HAP-1 (cell line): Measurements from ENCODE around the gene CAMSAP2.
A peak's percentile ranks its signal among the peaks of the same experiment; 100 is the strongest.

Experiments used
- DNase-seq, 2 experiments: peaks; one replicate each; pipeline ENCODE4 v3.0.0-alpha.2; 2016 to 2020; ENCODE audit warnings: low spot score in 2 of 2
- H3K27me3 ChIP-seq: fragments of 250-450 bp; sonication (Bioruptor Pico); 2 replicates; pipeline ENCODE4 v1.5.1; 2020; ENCODE audit warnings: low read depth, mild to moderate bottlenecking, moderate library complexity
- H3K36me3 ChIP-seq: fragments of 250-450 bp; sonication (Bioruptor Pico); replicated peaks from 2 replicates; pipeline ENCODE4 v1.5.1; 2020; ENCODE audit warnings: mild to moderate bottlenecking
- H3K4me1 ChIP-seq: fragments of 250-450 bp; sonication (Bioruptor Pico); 2 replicates; pipeline ENCODE4 v1.5.1; 2020; ENCODE audit warnings: mild to moderate bottlenecking
- H3K4me3 ChIP-seq: fragments of 250-450 bp; sonication (Bioruptor Pico); 2 replicates; pipeline ENCODE4 v1.5.1; 2020; ENCODE audit warnings: mild to moderate bottlenecking, moderate library complexity
- H3K9me3 ChIP-seq: fragments of 250-450 bp; sonication (Bioruptor Pico); 2 replicates; pipeline ENCODE4 v1.5.1; 2020; ENCODE audit warnings: mild to moderate bottlenecking, moderate library complexity
- in situ Hi-C: fragments of 300-500 bp; cut with MboI; formaldehyde crosslinking; loops from 3 replicates; pipeline ENCODE4 v1.14.3; 2020; ENCODE audit warnings: low sequenced_read_pairs, inconsistent platforms, mixed read lengths

CAMSAP2 gene

GRCh38 chr1:200727257-200727656, 11.4 kb upstream of the CAMSAP2 start:
- in situ Hi-C loops, result no loop called here

DNA sequence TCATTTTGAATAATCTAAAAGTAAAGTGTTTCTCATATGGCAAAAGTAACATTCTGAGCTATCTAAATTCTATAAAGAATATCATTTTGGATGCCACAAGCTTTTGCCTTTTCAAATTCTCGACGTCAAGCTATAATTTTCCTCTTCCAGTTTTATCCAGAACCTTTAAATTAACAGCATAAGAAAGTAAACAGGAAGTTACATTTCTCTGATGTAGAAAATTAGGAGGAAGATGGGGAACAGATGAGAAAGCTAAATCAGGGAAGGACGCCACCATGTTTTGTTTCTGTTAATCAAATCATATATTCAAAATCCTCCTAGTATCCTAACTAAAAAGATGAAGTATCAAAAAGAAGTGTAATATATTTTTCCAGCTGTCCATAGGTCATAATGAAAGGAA, 8.8 kb upstream of the CAMSAP2 start:
- in situ Hi-C loops, result no loop called here
- Histone ChIP-seq H3K36me3 (no peaks in the 10 kb centered on the region), H3K4me3 (no peak overlapping the region), H3K27me3 (no peaks in the 10 kb centered on the region), H3K9me3 (no peaks in the 10 kb centered on the region), H3K4me1 (no peaks in the 10 kb centered on the region)
- no peak for DNase-seq

More at GRCh38 chr1:200727257-200727656, 11.4 kb upstream of the CAMSAP2 start:
- no peaks in the 10 kb centered on the region for H3K27me3 ChIP-seq
- H3K36me3 ChIP-seq, result no peaks in the 10 kb centered on the region
- H3K9me3 ChIP-seq, result no peaks in the 10 kb centered on the region
- no peak overlapping the region for H3K4me3 ChIP-seq
- no peak for DNase-seq
- no peaks in the 10 kb centered on the region for H3K4me1 ChIP-seq

DNA sequence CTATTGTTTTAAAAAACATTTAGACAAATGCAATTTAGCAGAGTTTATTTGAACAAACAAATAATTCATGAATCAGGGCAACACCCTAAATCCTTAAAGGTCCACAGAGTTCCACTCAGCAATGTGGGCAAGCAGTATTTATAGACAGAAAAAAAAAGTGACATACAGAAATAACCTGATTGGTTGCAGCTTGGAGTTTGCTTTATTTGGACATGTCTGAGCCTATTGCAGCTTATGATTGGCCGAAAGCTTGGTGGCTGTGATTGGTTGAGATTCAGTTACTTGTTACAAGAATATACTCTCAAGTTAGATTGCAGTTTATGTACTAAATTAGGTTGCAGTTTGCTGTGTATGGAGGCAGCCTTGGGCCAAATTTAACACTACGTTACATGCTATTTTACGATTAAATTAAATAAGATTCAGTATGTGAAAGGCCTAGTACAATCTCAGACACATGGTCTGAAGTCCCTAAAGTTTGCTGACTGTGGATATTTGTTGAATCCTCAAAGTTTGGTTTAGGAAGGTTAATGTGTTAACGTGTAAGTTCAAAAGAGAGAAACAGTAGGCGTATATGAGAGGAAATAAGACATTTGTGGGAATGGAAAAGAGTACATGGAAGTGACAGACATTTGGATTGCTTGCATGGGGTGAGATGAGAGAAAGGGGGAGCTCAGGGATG, 6.9 kb upstream of the CAMSAP2 start:
- H3K4me1 ChIP-seq, result no peaks in the 10 kb centered on the region
- no peak for DNase-seq
- H3K36me3 ChIP-seq, result no peaks in the 10 kb centered on the region
- no peaks in the 10 kb centered on the region for H3K9me3 ChIP-seq
- H3K4me3 ChIP-seq, result no peak overlapping the region
- in situ Hi-C loops, result no loop called here
- H3K27me3 ChIP-seq, result no peaks in the 10 kb centered on the region

DNA sequence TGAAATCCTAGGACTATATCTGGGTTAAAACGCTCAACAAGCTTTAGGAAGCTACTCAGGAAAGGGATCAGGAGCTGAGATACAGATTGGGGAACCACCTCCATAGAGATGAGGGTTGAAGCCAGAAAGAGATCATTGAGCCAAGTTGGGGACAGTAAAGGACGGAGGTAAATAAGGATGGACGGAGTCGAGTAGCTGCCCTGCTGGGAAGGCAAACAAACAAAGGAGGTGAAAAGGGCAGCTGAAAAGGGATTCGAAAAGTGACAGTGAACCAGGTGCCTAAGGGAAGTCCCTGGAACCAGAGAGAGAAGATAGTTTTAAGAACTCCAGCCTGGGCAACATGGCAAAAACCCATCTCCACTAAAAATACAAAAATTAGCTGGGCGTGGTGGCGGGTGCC, 6.3 kb upstream of the CAMSAP2 start:
- DNase-seq, result no peak
- H3K4me1 ChIP-seq, result no peaks in the 10 kb centered on the region

GRCh38 chr1:200733907-200734306, 4.8 kb upstream of the CAMSAP2 start:
- no peak for DNase-seq
- no peaks in the 10 kb centered on the region for H3K27me3 ChIP-seq
- peaks cover 5% of the 10 kb centered on the region for H3K4me1 ChIP-seq
- H3K36me3 ChIP-seq, result no peaks in the 10 kb centered on the region
- H3K9me3 ChIP-seq, result no peaks in the 10 kb centered on the region
- no peak overlapping the region for H3K4me3 ChIP-seq
- in situ Hi-C loops, result no loop called here

More for the DNA sequence above, 6.3 kb upstream of the CAMSAP2 start:
- in situ Hi-C loops, result no loop called here
- Histone ChIP-seq H3K4me3 (no peak overlapping the region), H3K9me3 (no peaks in the 10 kb centered on the region), H3K36me3 (no peaks in the 10 kb centered on the region), H3K27me3 (no peaks in the 10 kb centered on the region)

- Histone ChIP-seq H3K4me3 (no peak overlapping the region; the same call in 1 of the 2 replicates), H3K4me1 (peaks cover 19% of the 10 kb centered on the region), H3K36me3 (no peaks in the 10 kb centered on the region), H3K9me3 (no peaks in the 10 kb centered on the region), H3K27me3 (no peaks in the 10 kb centered on the region)
- in situ Hi-C loops, result no loop called here
- no peak for DNase-seq
These were observed 924 bp upstream of the CAMSAP2 start for GRCh38 chr1:200737647-200738291.

DNA sequence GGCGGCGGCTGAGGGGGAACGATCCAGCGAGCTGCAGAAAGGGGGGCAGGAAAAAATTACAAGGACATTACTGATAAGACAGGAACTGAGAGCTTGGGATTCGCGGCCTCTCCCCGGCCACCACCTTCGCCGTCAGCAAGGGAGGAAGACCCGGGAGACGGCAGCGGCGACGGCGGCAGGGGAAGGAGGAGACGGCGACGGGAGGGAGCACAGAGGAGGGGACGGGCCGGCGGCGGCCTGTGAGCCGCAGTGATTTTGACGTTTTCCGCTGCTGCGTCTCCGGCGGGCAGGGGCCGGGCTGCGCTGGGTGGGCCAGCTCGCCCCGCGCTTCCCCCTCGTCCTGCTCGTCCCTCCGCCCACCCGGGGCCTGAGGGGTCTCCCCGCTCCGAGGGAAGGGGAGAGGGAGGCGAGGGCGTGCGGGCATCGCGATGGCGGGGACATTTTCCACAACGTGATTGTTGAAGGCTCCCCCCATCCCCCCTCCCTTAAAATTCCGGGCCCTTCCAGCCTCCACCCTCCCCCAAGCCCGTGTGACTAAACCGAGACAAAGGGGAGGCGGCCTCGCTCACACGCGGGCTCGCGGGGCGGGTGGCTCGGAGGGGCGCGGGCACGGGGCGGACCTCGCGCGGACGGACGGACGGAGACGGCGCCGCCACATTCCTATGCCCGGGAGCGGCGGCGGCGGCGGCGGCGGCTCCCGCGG, 407 bp downstream of the CAMSAP2 start:
- Histone ChIP-seq H3K9me3 (no peaks in the 10 kb centered on the region), H3K27me3 (no peaks in the 10 kb centered on the region), H3K4me1 (peaks cover 22% of the 10 kb centered on the region), H3K36me3 (0 out of 2 replicates have a peak, but pooled peaks cover 3% of the 10 kb centered on the region), H3K4me3 (peak overlapping the region; percentile 79)
- DNase-seq, result peak; percentile 72 to 80
- in situ Hi-C loops, result no loop called here

GRCh38 chr1:200739702-200740570, 1.2 kb downstream of the CAMSAP2 start:
- H3K27me3 ChIP-seq, result no peaks in the 10 kb centered on the region
- no peak for DNase-seq
- H3K4me3 ChIP-seq, result peak overlapping the region; percentile 79
- 0 out of 2 replicates have a peak, but pooled peaks cover 3% of the 10 kb centered on the region for H3K36me3 ChIP-seq
- no peaks in the 10 kb centered on the region for H3K9me3 ChIP-seq
- in situ Hi-C loops, result no loop called here
- peaks cover 22% of the 10 kb centered on the region for H3K4me1 ChIP-seq

DNA sequence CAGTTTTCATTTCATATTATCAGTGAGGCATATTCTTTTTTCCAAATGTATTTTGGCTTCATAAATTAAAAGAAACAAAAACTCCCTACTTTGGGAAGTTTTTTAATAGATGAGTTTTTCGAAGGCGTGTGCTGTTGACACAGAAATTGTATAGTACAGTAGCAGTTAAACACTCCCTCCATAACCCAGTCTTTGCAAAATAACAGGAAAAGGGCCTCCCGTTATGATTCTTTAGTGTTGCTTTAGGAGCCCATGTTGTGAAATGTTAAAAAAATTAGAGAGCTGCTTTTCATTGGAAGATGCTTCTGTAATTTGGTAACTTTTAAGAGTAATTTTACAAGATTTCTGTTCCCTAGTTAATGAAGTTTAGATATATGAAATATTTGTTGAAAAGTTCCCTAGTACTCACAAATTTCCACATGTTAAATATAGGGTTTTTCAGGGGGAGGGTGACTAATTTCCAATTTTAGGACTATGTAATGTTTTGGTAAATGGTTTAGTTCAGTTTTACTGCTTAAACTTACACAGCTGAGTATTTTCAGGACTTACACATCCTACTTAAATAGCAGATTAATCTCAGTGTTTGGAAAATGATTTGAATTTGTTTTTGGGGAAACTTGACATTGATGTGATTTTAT, 2.0 kb downstream of the CAMSAP2 start:
- DNase-seq, result no peak
- Histone ChIP-seq H3K4me1 (peaks cover 22% of the 10 kb centered on the region), H3K9me3 (no peaks in the 10 kb centered on the region), H3K36me3 (0 out of 2 replicates have a peak, but pooled peaks cover 3% of the 10 kb centered on the region), H3K4me3 (peak overlapping the region; percentile 79), H3K27me3 (no peaks in the 10 kb centered on the region)
- in situ Hi-C loops, result no loop called here

DNA sequence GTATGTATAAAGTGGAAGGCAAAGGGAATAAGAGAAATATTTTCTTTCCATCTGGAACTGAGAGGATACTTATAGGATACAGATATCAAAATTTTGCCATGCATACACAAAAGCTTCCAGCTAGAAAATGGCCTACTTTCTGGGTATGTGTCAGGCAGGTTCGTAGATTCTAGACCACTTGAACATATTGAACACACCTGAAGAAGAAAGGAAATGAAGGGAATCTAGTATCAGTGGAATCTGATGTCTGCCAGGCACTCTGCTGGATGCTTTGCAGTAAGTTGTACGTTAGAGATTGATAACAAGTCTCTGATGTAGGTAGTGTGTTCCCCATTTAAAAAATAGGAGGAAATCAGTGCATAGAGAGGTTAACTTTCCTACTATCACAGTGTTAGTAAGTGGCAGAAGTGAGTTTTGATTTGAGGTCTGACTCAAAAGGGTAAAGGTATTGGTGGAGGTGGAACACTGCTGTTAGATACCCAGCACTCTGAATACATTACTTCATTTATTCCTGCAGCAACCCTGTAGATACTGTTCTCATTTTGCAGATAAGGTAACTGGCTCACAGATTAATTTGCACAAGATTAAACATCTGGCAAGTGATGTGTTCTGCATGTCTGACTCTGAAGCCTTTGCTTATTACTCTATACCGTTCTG, 3.0 kb downstream of the CAMSAP2 start:
- H3K4me3 ChIP-seq, result peak overlapping the region; percentile 79
- no peaks in the 10 kb centered on the region for H3K9me3 ChIP-seq
- in situ Hi-C loops, result no loop called here
- no peak for DNase-seq
- H3K4me1 ChIP-seq, result peaks cover 22% of the 10 kb centered on the region
- no peaks in the 10 kb centered on the region for H3K27me3 ChIP-seq
- peaks cover 3% of the 10 kb centered on the region; the same call in 1 of the 2 replicates for H3K36me3 ChIP-seq

- Histone ChIP-seq H3K27me3 (no peaks in the 10 kb centered on the region), H3K4me1 (peaks cover 17% of the 10 kb centered on the region), H3K36me3 (peaks cover 5% of the 10 kb centered on the region; the same call in 1 of the 2 replicates), H3K4me3 (no peak overlapping the region), H3K9me3 (no peaks in the 10 kb centered on the region)
- no peak for DNase-seq
- in situ Hi-C loops, result no loop called here
These were observed 5.5 kb downstream of the CAMSAP2 start for GRCh38 chr1:200744143-200744542.

DNA sequence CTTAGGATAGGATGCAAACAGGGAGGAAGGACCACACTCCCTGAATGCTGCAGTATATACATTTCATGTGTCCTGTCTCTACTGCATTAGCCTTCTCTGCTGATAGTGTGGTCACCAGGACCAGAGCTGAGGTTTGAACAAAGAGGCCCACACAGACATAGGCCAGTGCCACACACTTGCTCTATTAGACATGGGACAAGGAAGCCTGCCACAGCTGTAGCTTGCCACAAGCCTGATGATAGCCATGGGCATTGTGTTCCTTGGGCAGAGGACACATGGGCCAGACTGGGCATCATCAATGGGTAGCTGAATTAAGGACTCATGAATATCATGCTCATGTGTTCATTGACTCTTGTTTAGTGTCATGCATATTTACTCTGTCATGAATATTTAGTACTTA, 10.4 kb downstream of the CAMSAP2 start:
- in situ Hi-C loops, result no loop called here
- no peaks in the 10 kb centered on the region for H3K4me1 ChIP-seq
- no peaks in the 10 kb centered on the region for H3K9me3 ChIP-seq
- peaks cover 3% of the 10 kb centered on the region; the same call in 1 of the 2 replicates for H3K36me3 ChIP-seq
- no peak overlapping the region for H3K4me3 ChIP-seq
- H3K27me3 ChIP-seq, result no peaks in the 10 kb centered on the region
- DNase-seq, result no peak
